Kidney epithelial cell (primary cell): Measurements from ENCODE around the gene PCDHGA4. TPM values are rescaled to one million over a fixed set of nuclear protein-coding genes. Genes with fewer than 3 reads are reported as not detected.
"Not testable (repeated sequence)": the region's sequence is repeated elsewhere in the genome, so short reads cannot be mapped to it uniquely, and the experiment has no call there.

Experiments
- DNase-seq: peaks from one replicate; pipeline ENCODE4 v3.0.0-alpha.2; 2010; ENCODE audit warnings: low read depth
- H3K27me3 ChIP-seq: 2 replicates; pipeline ENCODE4 v1.6.0; 2011; ENCODE audit warnings: low read length; ENCODE audit not compliant: control insufficient read depth, insufficient read depth
- H3K36me3 ChIP-seq: 2 replicates; pipeline ENCODE4 v1.5.1; 2011; ENCODE audit warnings: low read length; ENCODE audit not compliant: control insufficient read depth, insufficient read depth
- H3K4me3 ChIP-seq: 2 replicates; pipeline ENCODE4 v1.5.1; 2011; ENCODE audit warnings: low read depth, mild to moderate bottlenecking, control low read depth, low read length
- CTCF ChIP-seq: IDR thresholded peaks from 2 replicates; pipeline ENCODE4 v1.5.1; 2011; ENCODE audit warnings: mild to moderate bottlenecking, moderate library complexity, low read length, control low read depth, inconsistent platforms; ENCODE audit not compliant: insufficient read depth, poor library complexity, severe bottlenecking
- total RNA-seq: library from RNA; depleted of rRNA; stranded (reverse); fragments of >200 nt; gene quantifications from 2 replicates; pipeline ENCODE4 v1.2.3, GENCODE V29; 2015

PCDHGA4 gene
- total RNA-seq = 3.5 and 3.6 TPM in 2 replicates

GRCh38 chr5:141354900-141355469 is at the start of gene PCDHGA4:
TSS of gene PCDHGA4 (plus strand) at chr5:141355021. CDS start at chr5:141355108, 87 bp downstream.
- Histone ChIP-seq H3K36me3 (no peaks in the 10 kb centered on the region), H3K27me3 (peaks cover 18% of the 10 kb centered on the region), H3K4me3 (no peak within 1 kb of the TSS)
- no peak for DNase-seq
- peak; percentile 14 for TF ChIP-seq CTCF

GRCh38 chr5:141306630-141307029 is 48.2 kb upstream of the PCDHGA4 start:
- DNase-seq = no peak
- no peak overlapping the region for H3K4me3 ChIP-seq
- TF ChIP-seq CTCF = no peak
- no peaks in the 10 kb centered on the region for H3K36me3 ChIP-seq
- no peaks in the 10 kb centered on the region for H3K27me3 ChIP-seq

GRCh38 chr5:141313711-141314110 is 41.1 kb upstream of the PCDHGA4 start:
- no peak overlapping the region for H3K4me3 ChIP-seq
- DNase-seq = no peak
- TF ChIP-seq CTCF = no peak
- no peaks in the 10 kb centered on the region for H3K36me3 ChIP-seq
- H3K27me3 ChIP-seq = no peaks in the 10 kb centered on the region

- H3K4me3 ChIP-seq, H3K27me3 ChIP-seq, DNase-seq, H3K36me3 ChIP-seq: not testable (repeated sequence)
Observed at GRCh38 chr5:141316963-141317362, 37.9 kb upstream of the PCDHGA4 start.

- DNase-seq = no peak
- Histone ChIP-seq H3K27me3 (no peaks in the 10 kb centered on the region), H3K36me3 (no peaks in the 10 kb centered on the region), H3K4me3 (no peak overlapping the region)
- no peak for TF ChIP-seq CTCF
Observed at GRCh38 chr5:141319202-141319601, 35.6 kb upstream of the PCDHGA4 start.

- Histone ChIP-seq H3K4me3 (peak overlapping the region; percentile 69), H3K36me3 (no peaks in the 10 kb centered on the region), H3K27me3 (no peaks in the 10 kb centered on the region)
- no peak for DNase-seq
- TF ChIP-seq CTCF = no peak
Observed at GRCh38 chr5:141319699-141320098, 35.1 kb upstream of the PCDHGA4 start.
